DOHH2 (cell line): ENCODE measurements around the gene MTRR.

Experiments used
- EZH2phosphoT487 ChIP-seq: fragments of 200-600 bp; sonication (generic); IDR thresholded peaks from 2 replicates; pipeline ENCODE4 v1.6.1; 2017; ENCODE audit warnings: borderline replicate concordance, mild to moderate bottlenecking, antibody characterized with exemption, low read length, moderate library complexity, mixed read lengths
- TF ChIP-seq, protein P1 (sequence below): fragments of 200-600 bp; sonication (generic); IDR thresholded peaks from one replicate; pipeline ENCODE4 v1.5.1; 2014; ENCODE audit warnings: antibody characterized with exemption, mild to moderate bottlenecking, low read depth, low read length; ENCODE audit not compliant: poor library complexity, severe bottlenecking

DNA sequence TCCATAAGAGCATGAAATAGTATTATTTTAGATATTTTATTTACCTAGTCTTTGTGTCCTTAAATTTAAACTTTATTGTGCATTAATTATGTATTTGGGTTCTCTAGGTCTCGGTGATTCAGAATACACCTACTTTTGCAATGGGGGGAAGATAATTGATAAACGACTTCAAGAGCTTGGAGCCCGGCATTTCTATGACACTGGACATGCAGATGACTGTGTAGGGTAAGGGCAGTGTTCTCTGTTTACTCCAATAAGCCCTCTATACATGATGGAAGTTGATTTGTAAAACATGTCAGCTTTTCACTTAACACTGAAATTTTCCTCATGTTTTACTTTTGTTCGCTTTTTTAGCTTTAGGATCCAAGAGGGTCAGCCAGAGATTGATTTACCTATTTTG lies 6.2 kb downstream of the MTRR start:
- TF ChIP-seq, protein P1, sequence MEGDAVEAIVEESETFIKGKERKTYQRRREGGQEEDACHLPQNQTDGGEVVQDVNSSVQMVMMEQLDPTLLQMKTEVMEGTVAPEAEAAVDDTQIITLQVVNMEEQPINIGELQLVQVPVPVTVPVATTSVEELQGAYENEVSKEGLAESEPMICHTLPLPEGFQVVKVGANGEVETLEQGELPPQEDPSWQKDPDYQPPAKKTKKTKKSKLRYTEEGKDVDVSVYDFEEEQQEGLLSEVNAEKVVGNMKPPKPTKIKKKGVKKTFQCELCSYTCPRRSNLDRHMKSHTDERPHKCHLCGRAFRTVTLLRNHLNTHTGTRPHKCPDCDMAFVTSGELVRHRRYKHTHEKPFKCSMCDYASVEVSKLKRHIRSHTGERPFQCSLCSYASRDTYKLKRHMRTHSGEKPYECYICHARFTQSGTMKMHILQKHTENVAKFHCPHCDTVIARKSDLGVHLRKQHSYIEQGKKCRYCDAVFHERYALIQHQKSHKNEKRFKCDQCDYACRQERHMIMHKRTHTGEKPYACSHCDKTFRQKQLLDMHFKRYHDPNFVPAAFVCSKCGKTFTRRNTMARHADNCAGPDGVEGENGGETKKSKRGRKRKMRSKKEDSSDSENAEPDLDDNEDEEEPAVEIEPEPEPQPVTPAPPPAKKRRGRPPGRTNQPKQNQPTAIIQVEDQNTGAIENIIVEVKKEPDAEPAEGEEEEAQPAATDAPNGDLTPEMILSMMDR = no peak
- TF ChIP-seq EZH2phosphoT487 = no peak
